Retina (tissue), 1 donor: ENCODE results near the gene OR5B21.

ENCODE experiments used
- DNase-seq: peaks from one replicate; pipeline ENCODE4 v3.0.0-alpha.2; 2016

OR5B21 gene

GRCh38 chr11:58490827-58491226 is 17.1 kb downstream of the OR5B21 start:
- DNase-seq = no peak

- DNase-seq = no peak
These were observed 20.7 kb downstream of the OR5B21 start for GRCh38 chr11:58487170-58487569.

GRCh38 chr11:58485961-58486360 is 21.9 kb downstream of the OR5B21 start:
- no peak for DNase-seq

GRCh38 chr11:58471892-58472291 is 36.0 kb downstream of the OR5B21 start:
- no peak for DNase-seq

GRCh38 chr11:58466293-58466692 is 41.6 kb downstream of the OR5B21 start:
- DNase-seq = no peak

GRCh38 chr11:58465690-58466089 is 42.2 kb downstream of the OR5B21 start:
- DNase-seq = no peak
